Thyroid gland (tissue), 4 donors: ENCODE results near the gene FGF23.

ENCODE experiments used
- CTCF ChIP-seq, 6 experiments: fragments of 200-600 bp in 3 of 6; fragments of 450-650 bp in 3 of 6; sonication (generic) in 3 of 6; IDR thresholded peaks; one replicate each; pipeline ENCODE4 v1.5.1; 2016 to 2019; ENCODE audit warnings: antibody characterized with exemption in 6 of 6, mild to moderate bottlenecking in 2 of 6, inconsistent platforms in 1 of 6, moderate library complexity in 1 of 6
- POLR2A ChIP-seq, 2 donors: fragments of 450-650 bp; IDR thresholded peaks; one replicate each; pipeline ENCODE4 v1.6.1; 2017; ENCODE audit warnings: antibody characterized with exemption in 2 of 2, mild to moderate bottlenecking in 2 of 2, moderate library complexity in 1 of 2

- TF ChIP-seq POLR2A (IDR thresholded peaks at IDR 0.05) (no peak), CTCF (IDR thresholded peaks at IDR 0.05) (no peak)
Observed at GRCh38 chr12:4324366-4324765, 55.1 kb downstream of the FGF23 start.
